KOPT-K1 (cell line): ENCODE data around the gene HABP2.

Experiments used
- H3K27ac ChIP-seq: fragments of 200-600 bp; sonication (generic); 2 replicates; pipeline ENCODE4 v1.5.1; 2016; ENCODE audit warnings: antibody characterized with exemption, mild to moderate bottlenecking, low read depth, low read length; ENCODE audit not compliant: poor library complexity, severe bottlenecking
- H3K36me3 ChIP-seq: fragments of 200-600 bp; sonication (generic); 2 replicates; pipeline ENCODE4 v1.5.1; 2017; ENCODE audit warnings: antibody characterized with exemption, mild to moderate bottlenecking, low read length, moderate library complexity; ENCODE audit not compliant: insufficient read depth
- H3K9me3 ChIP-seq: fragments of 200-600 bp; sonication (generic); 2 replicates; pipeline ENCODE4 v1.5.1; 2017; ENCODE audit warnings: antibody characterized with exemption, low read length, mild to moderate bottlenecking; ENCODE audit not compliant: insufficient read depth, poor library complexity, severe bottlenecking

The HABP2 gene

GRCh38 chr10:113618338-113618737 is 65.5 kb downstream of the HABP2 start:
- Histone ChIP-seq H3K27ac (no peak overlapping the region), H3K36me3 (no peaks in the 10 kb centered on the region)

DNA sequence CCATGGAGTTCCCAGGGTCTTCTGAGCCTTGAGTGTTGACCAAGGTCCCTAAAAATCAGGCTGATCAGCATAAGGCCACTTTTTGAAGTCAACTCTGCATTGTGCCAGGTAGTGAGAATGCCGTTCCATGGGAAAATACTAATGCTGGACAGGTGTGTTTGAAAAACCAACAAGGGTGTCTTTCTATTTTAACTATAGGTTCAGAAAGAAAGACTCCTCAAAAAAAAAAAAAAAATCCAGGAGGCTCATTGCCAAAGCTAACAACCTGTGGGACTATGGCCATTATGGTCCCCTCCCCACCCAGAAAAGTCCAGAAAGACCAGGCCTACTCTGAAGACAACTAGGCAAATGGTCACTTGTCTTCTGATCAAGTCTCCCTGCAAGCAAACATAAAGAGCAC is 66.5 kb downstream of the HABP2 start:
- H3K36me3 ChIP-seq = no peaks in the 10 kb centered on the region
- no peak overlapping the region for H3K27ac ChIP-seq

More at GRCh38 chr10:113618338-113618737, 65.5 kb downstream of the HABP2 start:
- H3K9me3 ChIP-seq = no peaks in the 10 kb centered on the region

DNA sequence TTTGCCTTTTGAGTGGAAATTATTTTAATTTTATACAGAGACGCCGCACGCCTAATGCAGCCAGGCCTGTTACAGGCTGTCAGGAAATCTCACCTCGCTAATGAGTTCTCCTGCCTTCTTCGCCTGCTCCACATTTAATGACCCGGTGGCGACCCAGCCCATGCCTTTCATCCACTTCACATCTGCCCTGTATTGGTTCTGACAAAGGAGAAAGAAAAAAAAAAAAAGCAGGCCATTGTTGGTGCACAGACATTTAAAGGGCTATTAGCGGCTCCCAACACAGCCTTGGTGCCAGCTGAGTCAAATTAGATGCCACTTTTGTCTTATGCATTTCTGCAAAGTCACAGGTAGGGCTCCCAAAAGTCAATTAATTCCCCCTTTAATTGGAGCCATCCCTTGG is 67.7 kb downstream of the HABP2 start:
- Histone ChIP-seq H3K36me3 (no peaks in the 10 kb centered on the region), H3K9me3 (no peaks in the 10 kb centered on the region), H3K27ac (no peak overlapping the region)

More for the DNA sequence above, 66.5 kb downstream of the HABP2 start:
- no peaks in the 10 kb centered on the region for H3K9me3 ChIP-seq

- no peaks in the 10 kb centered on the region for H3K9me3 ChIP-seq
- no peak overlapping the region for H3K27ac ChIP-seq
Observed at GRCh38 chr10:113620936-113621335, 68.1 kb downstream of the HABP2 start.

GRCh38 chr10:113621799-113622198 is 68.9 kb downstream of the HABP2 start:
- H3K9me3 ChIP-seq = no peaks in the 10 kb centered on the region
- H3K36me3 ChIP-seq = no peaks in the 10 kb centered on the region
- no peak overlapping the region for H3K27ac ChIP-seq

More at GRCh38 chr10:113620936-113621335, 68.1 kb downstream of the HABP2 start:
- H3K36me3 ChIP-seq = no peaks in the 10 kb centered on the region

GRCh38 chr10:113622831-113623230 is 70.0 kb downstream of the HABP2 start:
- Histone ChIP-seq H3K9me3 (no peaks in the 10 kb centered on the region), H3K27ac (no peak overlapping the region), H3K36me3 (no peaks in the 10 kb centered on the region)

DNA sequence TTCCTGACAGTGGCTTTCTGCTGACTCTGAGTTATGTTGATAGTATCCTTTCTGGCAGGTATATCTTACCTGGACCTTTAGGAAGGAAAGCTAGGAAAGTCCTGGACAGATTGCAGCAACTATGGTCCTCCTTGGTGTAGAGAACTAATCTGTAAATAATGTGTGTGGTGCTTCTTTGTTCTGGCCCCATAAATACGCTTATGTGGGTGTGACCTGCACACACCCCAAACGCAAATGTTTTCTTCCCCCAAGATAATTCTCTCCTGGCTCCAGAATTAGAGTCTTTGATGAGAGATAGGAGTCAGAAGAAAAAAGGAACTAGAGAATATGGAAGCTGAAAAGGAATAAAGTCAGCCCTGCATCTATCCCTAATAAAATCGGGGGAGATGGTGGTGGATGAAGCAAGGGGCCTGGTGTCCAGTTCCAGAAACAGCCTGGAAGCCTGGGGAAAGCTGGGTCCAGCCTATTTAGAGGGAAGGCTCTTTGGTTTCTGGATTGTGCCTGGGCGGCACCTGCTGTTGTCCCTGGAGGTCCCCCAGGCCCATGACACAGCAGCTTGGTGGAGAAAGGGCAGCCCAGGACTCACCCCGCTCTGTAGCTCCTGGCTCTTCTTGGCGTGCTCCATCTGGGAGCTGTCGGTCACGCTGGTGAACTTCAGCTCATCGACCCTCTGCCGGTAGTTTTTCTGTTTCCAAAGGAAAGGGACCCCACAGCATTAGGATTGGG is 72.8 kb downstream of the HABP2 start:
- H3K27ac ChIP-seq = no peak overlapping the region
- H3K9me3 ChIP-seq = no peaks in the 10 kb centered on the region
- no peaks in the 10 kb centered on the region for H3K36me3 ChIP-seq

- Histone ChIP-seq H3K27ac (no peak overlapping the region), H3K36me3 (no peaks in the 10 kb centered on the region), H3K9me3 (no peaks in the 10 kb centered on the region)
Observed at GRCh38 chr10:113626809-113627355, 74.0 kb downstream of the HABP2 start.

DNA sequence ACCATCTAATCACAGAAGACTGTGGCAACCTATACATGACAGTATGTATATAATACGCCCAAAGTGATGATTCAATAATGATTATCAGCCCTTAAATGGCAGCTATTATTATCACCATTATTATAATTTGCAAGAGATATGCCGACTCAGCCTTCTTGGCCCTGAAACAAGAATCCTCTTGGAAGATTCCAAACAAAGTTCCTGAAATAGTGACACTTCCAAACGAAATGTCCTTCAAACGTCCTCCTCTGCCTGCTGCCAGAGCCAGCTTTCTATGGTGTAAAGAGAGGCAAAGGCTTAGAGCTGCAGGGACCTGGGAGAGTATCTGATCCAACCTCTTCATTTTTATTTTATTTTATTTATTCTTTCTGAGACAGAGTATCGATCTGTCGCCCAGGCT is 75.0 kb downstream of the HABP2 start:
- Histone ChIP-seq H3K9me3 (no peaks in the 10 kb centered on the region), H3K36me3 (no peaks in the 10 kb centered on the region), H3K27ac (no peak overlapping the region)

DNA sequence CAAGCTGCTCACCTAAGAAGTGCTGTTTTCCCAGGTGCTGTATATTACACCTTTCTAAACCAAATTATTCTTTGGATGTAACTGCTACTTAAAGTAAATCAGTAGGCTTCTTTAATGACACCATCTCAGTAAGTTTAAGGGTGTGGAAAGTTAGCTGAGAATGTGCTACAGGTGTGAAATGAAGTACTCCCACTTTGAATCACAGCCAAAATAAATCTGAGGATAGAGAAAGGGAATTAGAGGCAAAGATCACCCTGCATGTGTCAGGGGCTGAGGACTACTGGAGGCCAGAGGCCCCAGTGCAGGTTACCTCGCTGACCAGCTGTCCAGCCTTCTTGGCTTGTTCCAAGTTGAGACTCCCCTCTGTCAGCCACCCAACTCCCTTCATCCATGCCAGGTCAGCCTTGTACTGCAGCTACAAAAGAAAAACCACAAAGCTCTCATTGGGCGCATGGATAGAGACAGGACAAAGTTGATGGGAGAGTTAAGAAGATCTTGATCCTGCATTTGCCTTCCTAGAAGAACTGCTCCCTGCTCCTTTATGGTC is 75.8 kb downstream of the HABP2 start:
- H3K27ac ChIP-seq = no peak overlapping the region
- no peaks in the 10 kb centered on the region for H3K9me3 ChIP-seq
- H3K36me3 ChIP-seq = no peaks in the 10 kb centered on the region

DNA sequence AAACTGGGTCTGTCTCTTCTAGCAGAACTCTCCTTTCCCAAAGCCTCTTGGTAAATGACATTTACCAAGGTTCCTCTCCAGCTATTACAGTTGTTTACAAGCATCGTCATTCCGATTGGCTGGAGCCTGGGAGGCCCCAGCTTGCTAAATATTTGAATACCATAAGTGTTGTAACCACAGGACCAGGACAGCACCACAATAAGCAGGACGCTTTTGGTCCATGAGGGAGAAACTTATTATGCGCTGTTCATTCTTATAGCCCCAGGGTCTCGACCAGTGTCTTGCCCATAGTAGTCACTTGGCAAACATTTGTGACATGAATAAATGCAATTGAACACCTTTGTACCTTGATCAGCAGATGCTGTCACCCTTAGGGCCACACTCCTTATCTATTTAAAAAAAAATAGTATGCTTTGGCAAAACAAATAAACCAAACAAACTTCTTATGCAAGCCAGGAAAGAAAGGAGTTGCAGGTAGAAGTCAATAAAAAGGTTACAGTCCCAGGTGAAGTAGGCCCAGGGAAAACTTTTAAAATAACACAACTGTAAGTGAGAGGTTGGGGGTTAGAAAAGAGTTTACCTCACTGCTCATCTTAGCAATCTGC is 78.2 kb downstream of the HABP2 start:
- Histone ChIP-seq H3K27ac (no peak overlapping the region), H3K36me3 (no peaks in the 10 kb centered on the region), H3K9me3 (peaks cover 8% of the 10 kb centered on the region)

- H3K27ac ChIP-seq = no peak overlapping the region
- H3K9me3 ChIP-seq = peaks cover 13% of the 10 kb centered on the region
- no peaks in the 10 kb centered on the region for H3K36me3 ChIP-seq
Observed at GRCh38 chr10:113631684-113632367, 79.0 kb downstream of the HABP2 start.
